GM12892 (cell line): ENCODE measurements around the gene INPP4A.

Experiments
- POLR2A ChIP-seq: IDR thresholded peaks from 2 replicates; pipeline ENCODE4 v1.6.1; 2011; ENCODE audit warnings: low read depth, low read length, control low read depth
- TAF1 ChIP-seq: IDR thresholded peaks from 2 replicates; pipeline ENCODE4 v1.6.1; 2011; ENCODE audit warnings: low read depth, mild to moderate bottlenecking, control low read depth, low read length, borderline replicate concordance

GRCh38 chr2:98485453-98485755 is 40.7 kb downstream of the INPP4A start:
- TF ChIP-seq POLR2A (no peak), TAF1 (no peak)
